HPDE6-E6E7 (cell line): ENCODE results near the gene SLC34A1.

Experiments
- DNase-seq: peaks from one replicate; pipeline ENCODE4 v3.0.0; 2011; ENCODE audit warnings: missing footprints; ENCODE audit errors: extremely low spot score

The SLC34A1 gene

DNA sequence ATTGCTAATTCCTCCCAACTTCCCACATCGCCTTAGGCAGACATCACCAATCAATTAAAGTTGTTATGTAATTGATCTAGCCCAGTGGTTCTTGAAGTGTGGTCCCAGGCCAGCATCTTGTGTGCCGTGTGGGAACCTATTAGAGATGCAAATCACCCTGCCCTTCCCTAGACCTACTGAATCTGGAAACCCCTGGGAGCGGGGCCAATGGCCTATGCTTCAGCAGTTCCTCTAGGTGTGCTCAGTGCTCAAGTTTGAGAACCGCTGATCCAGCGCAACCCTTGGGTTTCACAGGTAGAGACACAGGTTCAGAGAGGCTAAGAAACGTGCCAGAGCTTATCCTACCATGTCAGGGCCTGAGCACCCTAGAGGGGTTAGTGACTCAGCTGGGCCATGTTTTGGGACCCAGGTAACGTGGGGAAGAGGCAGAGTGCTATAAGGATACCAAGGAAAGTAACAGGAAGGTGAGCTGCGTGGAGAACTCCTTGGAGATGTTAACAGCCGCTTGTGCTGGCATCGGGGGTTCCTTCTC lies 4.4 kb downstream of the SLC34A1 start:
- no peak for DNase-seq

DNA sequence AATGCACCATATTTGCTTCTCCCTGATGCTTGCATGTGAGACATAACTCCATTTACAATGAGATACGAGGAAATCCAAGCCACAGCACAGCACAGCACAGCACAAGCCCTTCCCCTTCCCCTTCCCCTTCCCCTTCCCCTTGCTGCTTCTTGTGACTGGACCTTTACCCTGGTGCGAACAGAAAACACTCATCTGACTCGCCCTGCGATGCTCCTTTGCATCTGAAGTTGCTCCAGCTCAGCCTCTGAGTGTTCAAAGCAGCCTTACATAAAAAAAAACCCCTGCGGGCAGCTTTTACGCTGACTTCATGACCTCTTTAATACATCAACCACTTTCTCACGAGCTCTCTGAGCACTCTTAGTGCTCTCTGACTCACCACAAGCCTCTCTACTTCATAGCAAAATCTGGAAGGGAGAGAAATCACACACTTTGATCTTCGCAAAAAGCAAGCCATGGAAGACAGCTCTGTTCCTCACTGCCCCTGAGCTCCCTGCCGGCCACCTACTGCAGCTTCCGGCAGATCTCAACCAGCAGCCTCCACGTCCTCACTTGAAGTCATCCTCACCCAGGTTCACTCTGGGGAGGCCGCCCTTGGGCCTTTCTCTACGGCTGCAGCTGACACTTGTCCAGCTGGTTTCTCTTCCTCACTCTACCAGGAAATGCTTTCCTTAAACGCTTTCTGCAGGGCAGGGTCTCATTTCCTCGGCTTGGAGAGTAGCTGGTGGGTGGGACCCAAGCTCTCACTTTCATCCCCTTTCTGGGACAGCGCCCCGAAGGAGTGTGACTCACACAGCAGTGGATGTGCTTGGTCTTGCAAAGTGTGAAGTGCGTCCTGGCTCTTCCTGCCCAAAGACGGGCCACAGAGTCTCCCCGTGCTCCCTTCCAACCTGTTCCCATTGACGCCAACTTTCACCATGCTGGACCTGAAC lies 5.3 kb downstream of the SLC34A1 start:
- DNase-seq = peak; percentile 94

- peak; percentile 92 for DNase-seq
Measured at GRCh38 chr5:177390363-177391300, 6.4 kb downstream of the SLC34A1 start.

DNA sequence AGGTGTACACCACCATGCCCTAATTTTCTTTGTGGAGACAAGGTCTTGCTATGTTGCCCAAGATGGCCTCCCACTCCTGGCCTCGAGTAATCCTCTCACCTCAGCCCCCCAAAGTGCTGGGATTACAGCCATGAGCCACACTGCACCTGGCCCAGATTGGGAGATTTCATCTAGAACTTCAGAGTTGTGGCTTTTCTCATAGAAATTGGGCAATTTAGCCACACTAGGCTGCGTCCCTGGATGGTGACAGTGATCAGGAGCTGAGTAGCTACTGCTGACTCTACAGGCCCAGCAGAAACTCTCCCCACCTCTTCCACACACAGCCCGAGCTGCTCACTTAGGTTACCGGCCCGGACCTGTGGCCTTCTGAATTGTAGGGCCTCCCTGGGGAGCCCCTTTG lies 8.5 kb downstream of the SLC34A1 start:
- DNase-seq = no peak

DNA sequence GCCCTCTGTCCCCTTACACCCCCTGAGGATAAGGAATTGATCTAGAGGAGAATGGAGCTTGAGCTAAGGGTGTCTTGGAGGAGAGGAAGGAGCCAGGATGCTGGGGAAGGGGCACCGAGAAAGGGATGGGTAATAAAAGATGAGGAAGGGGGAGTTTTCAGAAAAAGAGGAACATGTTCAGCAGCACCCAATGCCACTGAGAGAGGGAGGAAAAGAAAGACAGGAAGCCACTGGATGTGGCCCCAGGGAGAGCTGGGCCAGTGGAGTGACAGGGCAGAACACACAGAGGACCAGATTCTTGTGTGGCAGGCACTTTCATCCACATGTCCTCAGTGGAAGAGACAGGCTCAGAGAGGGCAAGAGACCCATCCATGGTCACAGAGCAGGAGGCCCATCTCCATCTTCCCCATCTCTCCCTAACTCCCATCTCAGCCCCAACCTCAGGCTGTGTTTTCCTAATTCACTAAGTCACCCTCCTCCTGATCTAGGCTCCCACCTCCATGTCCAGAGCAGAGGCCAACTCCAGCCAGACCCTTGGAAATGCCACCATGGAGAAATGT lies 9.1 kb downstream of the SLC34A1 start:
- no peak for DNase-seq

DNA sequence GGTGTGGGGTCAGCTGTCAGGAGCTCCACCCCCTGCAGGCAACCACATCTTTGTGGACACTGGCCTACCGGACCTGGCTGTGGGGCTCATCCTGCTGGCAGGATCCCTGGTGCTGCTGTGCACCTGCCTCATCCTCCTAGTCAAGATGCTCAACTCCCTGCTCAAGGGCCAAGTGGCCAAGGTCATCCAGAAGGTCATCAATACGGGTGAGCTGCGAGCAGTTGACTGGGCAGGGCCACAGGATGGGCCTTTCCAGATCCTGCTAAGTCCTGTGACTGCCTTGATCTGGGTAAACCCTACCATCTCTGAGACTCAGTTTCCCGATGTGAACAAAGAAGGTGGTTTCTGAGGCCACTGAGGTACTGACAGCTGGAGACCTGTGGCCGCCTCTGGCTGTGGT lies 9.8 kb downstream of the SLC34A1 start:
- no peak for DNase-seq

- DNase-seq = no peak
Measured at GRCh38 chr5:177396078-177396477, 11.8 kb downstream of the SLC34A1 start.

GRCh38 chr5:177396807-177397206 lies 12.6 kb downstream of the SLC34A1 start:
- no peak for DNase-seq

GRCh38 chr5:177397875-177398390 lies 13.7 kb downstream of the SLC34A1 start:
- DNase-seq = no peak

- DNase-seq = no peak
Measured at GRCh38 chr5:177399997-177400868, 16.0 kb downstream of the SLC34A1 start, which contains the start of gene PFN3. Gene PFN3, minus strand, starts transcription at chr5:177400661. Its CDS starts 85 bp downstream, at chr5:177400576.

- peak; percentile 97 for DNase-seq
Measured at GRCh38 chr5:177402271-177403043, 18.2 kb downstream of the SLC34A1 start.

DNA sequence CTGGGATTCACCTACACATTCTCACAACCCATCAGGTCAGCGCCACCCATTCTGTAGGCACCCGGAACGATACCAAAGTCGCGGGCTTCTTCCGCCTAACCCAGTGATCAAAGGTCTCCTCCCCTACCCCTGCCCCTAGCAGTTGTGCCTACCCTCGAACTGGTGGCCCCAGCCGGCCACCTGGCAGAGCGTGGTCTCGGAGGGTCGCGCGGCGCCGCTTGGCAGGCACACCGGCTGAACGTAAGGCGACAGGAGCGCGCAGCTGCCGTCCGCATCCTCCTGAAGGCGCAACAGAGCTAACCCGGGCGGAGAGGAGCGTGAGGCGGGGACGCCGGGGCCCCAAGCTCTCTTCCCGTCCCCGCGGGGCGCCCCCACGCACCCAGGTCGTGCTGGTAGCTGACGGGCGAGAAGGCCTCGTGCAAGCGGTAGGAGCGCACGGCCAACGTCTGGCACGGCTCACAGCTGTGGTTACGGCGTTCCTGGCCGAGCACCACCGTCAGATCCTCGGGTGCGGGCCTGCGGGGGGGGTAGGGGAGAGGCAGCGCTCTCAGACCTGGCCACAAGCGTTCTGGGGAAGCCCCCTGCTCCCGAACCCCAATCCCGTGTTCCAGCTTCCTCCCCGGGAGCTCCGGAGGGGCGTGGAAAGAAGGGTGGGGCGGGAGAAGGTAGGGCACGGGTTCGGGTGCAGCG lies 19.0 kb downstream of the SLC34A1 start:
- DNase-seq = peak; percentile 63

DNA sequence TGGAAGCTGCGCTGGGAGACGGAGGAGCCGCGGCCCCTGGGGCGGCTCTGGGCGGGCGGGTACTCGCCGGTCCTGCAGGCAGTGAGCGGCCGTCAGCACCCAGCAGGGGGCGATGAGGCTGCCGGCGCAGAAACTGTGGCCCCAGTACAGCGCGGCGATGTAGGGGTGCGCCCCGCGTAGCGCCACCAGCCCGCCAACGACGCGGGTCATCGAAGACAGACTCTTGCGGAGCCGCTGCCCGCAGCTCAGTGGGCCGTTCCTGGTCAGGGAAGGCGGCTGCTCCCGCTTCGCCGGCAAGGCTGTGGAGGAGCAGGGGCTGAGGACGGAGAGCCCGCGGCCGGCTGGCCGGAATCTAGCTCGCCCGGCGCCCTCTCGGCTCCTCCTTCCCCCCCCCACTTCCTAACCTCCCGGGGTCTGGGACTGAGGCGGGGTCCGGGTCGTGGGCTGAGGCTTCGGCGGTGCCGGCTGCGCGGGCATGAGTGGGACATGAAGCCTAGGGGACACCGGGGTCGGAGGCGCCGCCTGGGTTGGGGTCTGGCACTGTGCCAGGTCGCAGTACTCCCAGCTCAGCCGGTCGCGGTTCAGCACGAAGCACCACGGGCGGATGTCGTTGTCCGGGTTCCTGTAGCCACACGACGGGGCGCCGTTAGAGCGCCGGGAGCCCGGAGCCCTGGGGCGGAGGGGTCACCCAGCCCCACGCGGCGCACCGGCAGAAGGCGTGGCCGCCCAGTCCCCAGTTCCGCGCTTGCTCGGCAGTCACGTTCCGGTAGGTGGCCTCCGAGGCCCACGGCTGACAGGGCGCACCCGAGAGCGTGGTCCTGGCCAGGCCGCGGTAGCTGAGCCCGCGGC lies 19.8 kb downstream of the SLC34A1 start:
- peak; percentile 90 for DNase-seq

DNA sequence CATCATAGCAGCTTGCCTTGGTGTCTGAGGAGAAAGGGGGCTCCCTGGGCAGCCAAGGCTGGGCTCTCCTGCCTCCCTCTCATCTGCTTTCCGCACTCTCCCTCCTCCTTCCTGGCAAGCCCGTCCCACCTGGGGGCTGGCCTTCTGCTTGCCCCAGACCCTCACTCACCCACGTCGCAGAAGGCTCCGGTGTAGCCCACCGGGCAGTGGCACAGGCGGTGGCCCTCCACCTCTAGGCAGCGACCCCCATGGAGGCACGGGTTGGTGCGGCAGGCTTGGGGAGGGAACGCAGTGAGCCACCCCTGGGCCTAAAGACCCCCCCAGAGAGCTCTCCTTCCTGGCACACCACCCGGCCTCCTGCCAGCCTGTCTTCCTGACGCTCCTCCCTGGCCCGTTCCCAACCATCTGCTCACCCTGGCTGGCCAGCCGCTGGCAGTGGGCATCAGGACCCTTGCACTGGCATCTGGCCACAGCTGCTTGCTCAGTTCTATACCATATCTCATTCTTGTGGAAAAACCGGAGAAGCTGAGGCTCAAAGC lies 20.5 kb downstream of the SLC34A1 start:
- DNase-seq = no peak

DNA sequence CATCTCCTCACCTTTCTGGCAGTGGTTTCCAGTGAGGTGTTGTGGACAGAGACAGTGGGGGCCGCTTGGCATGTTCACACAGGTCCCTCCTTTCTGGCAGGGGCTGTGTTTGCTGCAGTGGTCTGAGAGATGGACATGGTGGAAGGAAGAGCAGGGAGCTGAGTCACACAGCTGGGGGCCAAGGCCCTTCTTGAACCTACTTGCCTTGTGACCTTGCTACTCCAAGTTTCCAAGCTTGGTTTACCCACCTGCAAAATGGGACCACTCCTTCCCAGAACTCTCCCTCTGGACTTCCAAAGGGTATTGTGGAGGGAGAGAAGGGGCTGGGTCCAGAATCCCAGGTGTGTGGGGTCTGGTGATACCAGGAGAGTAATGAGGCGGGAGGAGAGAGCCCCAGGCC lies 21.1 kb downstream of the SLC34A1 start:
- DNase-seq = no peak

GRCh38 chr5:177405805-177406204 lies 21.6 kb downstream of the SLC34A1 start:
- DNase-seq = no peak

DNA sequence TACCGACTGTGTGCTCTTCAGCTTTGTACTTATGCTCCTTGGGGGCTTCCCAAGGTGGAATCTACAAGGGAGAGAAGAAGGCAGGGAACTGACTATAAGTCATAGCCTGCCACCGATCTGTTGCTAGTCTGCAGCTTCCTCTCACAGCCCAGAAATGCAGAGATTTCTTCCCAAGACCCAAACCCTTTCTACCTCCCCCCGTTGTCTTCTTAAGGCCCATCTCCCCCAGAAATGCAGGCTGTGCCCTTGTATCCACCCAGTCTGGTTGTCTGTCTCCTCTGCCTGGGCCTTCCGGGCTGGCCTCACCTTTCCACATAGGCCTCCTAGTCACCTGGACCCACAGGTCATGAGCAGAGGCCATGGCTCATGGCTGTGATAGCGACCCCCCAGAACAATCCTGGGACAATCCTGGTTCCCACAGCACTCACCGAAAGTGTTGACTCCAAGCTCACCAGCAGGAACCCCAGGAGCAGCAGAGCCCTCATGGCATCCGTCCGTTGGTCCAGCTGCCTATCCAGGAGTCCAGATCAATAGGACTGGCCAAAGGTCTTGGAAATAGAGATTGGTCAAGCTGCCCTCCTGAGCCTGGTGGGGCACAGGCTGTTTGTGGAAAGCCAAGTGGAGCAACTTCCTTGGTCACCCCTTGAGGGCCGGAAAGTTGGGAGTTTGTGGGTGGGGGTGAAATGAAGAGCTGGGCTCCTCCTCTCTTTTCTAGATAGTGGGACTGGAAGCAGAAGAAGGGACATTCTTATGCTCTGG lies 25.0 kb downstream of the SLC34A1 start, which contains the start of gene F12:
Gene F12, minus strand, starts transcription at position 522 of the 759 bp plus-strand sequence. Its CDS starts 37 bp downstream, at position 485.
- no peak for DNase-seq
